ENCODE results near the gene MTM1. TPM values are rescaled to one million over a fixed set of nuclear protein-coding genes. Genes with fewer than 3 reads are reported as not detected.

MTM1 gene
- total RNA-seq, 1 donor from 2014 or later: 28.4 TPM

GRCh38 chrX:150621652-150622051, 53.2 kb downstream of the MTM1 start:
- H3K9me3 ChIP-seq: no peaks in the 10 kb centered on the region
- DNase-seq: no peak
- H3K27me3 ChIP-seq: no peaks in the 10 kb centered on the region
- intact Hi-C loops (cut with DNase I): no loop called here
- peaks cover 13% of the 10 kb centered on the region for H3K36me3 ChIP-seq
- H3K27ac ChIP-seq: no peak overlapping the region
- TF ChIP-seq CTCF (IDR thresholded peaks at IDR 0.05): no peak
- H3K4me3 ChIP-seq: no peak overlapping the region
- no peaks in the 10 kb centered on the region for H3K4me1 ChIP-seq
- no peak for ATAC-seq

- DNase-seq: no peak
- no peak for TF ChIP-seq CTCF (IDR thresholded peaks at IDR 0.05)
- ATAC-seq: no peak
- H3K36me3 ChIP-seq: peaks cover 14% of the 10 kb centered on the region
- H3K4me3 ChIP-seq: no peak overlapping the region
- H3K4me1 ChIP-seq: no peaks in the 10 kb centered on the region
- H3K27me3 ChIP-seq: no peaks in the 10 kb centered on the region
- H3K9me3 ChIP-seq: no peaks in the 10 kb centered on the region
- intact Hi-C loops (cut with DNase I): no loop called here
- no peak overlapping the region for H3K27ac ChIP-seq
These were observed 55.2 kb downstream of the MTM1 start for GRCh38 chrX:150623583-150623982.

GRCh38 chrX:150625097-150625496, 56.7 kb downstream of the MTM1 start:
- ATAC-seq: no peak
- H3K27me3 ChIP-seq: no peaks in the 10 kb centered on the region
- H3K4me3 ChIP-seq: no peak overlapping the region
- peaks cover 26% of the 10 kb centered on the region for H3K36me3 ChIP-seq
- H3K27ac ChIP-seq: no peak overlapping the region
- no peak for TF ChIP-seq CTCF (IDR thresholded peaks at IDR 0.05)
- no peaks in the 10 kb centered on the region for H3K4me1 ChIP-seq
- DNase-seq: no peak
- H3K9me3 ChIP-seq: no peaks in the 10 kb centered on the region
- intact Hi-C loops (cut with DNase I): no loop called here

- no peaks in the 10 kb centered on the region for H3K9me3 ChIP-seq
- H3K4me3 ChIP-seq: no peak overlapping the region
- no peak for DNase-seq
- H3K27me3 ChIP-seq: no peaks in the 10 kb centered on the region
- no peaks in the 10 kb centered on the region for H3K4me1 ChIP-seq
- H3K27ac ChIP-seq: no peak overlapping the region
- H3K36me3 ChIP-seq: peaks cover 25% of the 10 kb centered on the region
- TF ChIP-seq CTCF (IDR thresholded peaks at IDR 0.05): no peak
- ATAC-seq: no peak
- intact Hi-C loops (cut with DNase I): no loop called here
These were observed 57.5 kb downstream of the MTM1 start for GRCh38 chrX:150625875-150626274.

GRCh38 chrX:150627957-150628356, 59.5 kb downstream of the MTM1 start:
- no peak for DNase-seq
- no peak for TF ChIP-seq CTCF (IDR thresholded peaks at IDR 0.05)
- no peaks in the 10 kb centered on the region for H3K27me3 ChIP-seq
- peaks cover 27% of the 10 kb centered on the region for H3K36me3 ChIP-seq
- no peak for ATAC-seq
- no peaks in the 10 kb centered on the region for H3K4me1 ChIP-seq
- intact Hi-C loops (cut with DNase I): no loop called here
- H3K4me3 ChIP-seq: no peak overlapping the region
- H3K27ac ChIP-seq: no peak overlapping the region
- H3K9me3 ChIP-seq: no peaks in the 10 kb centered on the region

GRCh38 chrX:150635952-150636351, 67.5 kb downstream of the MTM1 start:
- Histone ChIP-seq H3K36me3 (peaks cover 1% of the 10 kb centered on the region), H3K4me1 (no peaks in the 10 kb centered on the region), H3K4me3 (no peak overlapping the region), H3K27ac (no peak overlapping the region), H3K27me3 (no peaks in the 10 kb centered on the region), H3K9me3 (no peaks in the 10 kb centered on the region)
- TF ChIP-seq CTCF (IDR thresholded peaks at IDR 0.05): no peak
- no peak for DNase-seq
- no peak for ATAC-seq
- intact Hi-C loops (cut with DNase I): no loop called here

Data from upper lobe of right lung (tissue), 1 donor.